Parathyroid adenoma (tissue), 2 donors: ENCODE results near the gene IL1RN.

ENCODE experiments used
- H2AFZ ChIP-seq: fragments of 300-600 bp; sonication (generic); one replicate; pipeline ENCODE4 v1.7.0; 2017; ENCODE audit warnings: antibody characterized with exemption, mild to moderate bottlenecking
- H3K27ac ChIP-seq: fragments of 300-600 bp; sonication (generic); one replicate; pipeline ENCODE4 v1.7.0; 2017
- H3K27me3 ChIP-seq: fragments of 300-600 bp; sonication (generic); one replicate; pipeline ENCODE4 v1.7.0; 2017; ENCODE audit warnings: low read length; ENCODE audit not compliant: control insufficient read depth, insufficient read depth
- H3K36me3 ChIP-seq: fragments of 300-600 bp; sonication (generic); one replicate; pipeline ENCODE4 v1.7.0; 2017; ENCODE audit warnings: low read length; ENCODE audit not compliant: control insufficient read depth, insufficient read depth
- H3K4me1 ChIP-seq: fragments of 300-600 bp; sonication (generic); one replicate; pipeline ENCODE4 v1.7.0; 2017; ENCODE audit warnings: control low read depth
- H3K4me2 ChIP-seq: fragments of 300-600 bp; sonication (generic); one replicate; pipeline ENCODE4 v1.7.0; 2017; ENCODE audit warnings: low read length
- H3K4me3 ChIP-seq: fragments of 300-600 bp; sonication (generic); one replicate; pipeline ENCODE4 v1.7.0; 2017; ENCODE audit warnings: low read depth, low read length
- H3K79me2 ChIP-seq: fragments of 300-600 bp; sonication (generic); one replicate; pipeline ENCODE4 v1.7.0; 2017; ENCODE audit warnings: control low read depth
- H3K9ac ChIP-seq: fragments of 300-600 bp; sonication (generic); one replicate; pipeline ENCODE4 v1.7.0; 2017; ENCODE audit warnings: mild to moderate bottlenecking
- H3K9me3 ChIP-seq: fragments of 300-600 bp; sonication (generic); one replicate; pipeline ENCODE4 v1.7.0; 2017; ENCODE audit warnings: low read length; ENCODE audit not compliant: control insufficient read depth
- CTCF ChIP-seq: fragments of 300-600 bp; sonication (generic); IDR thresholded peaks from one replicate; pipeline ENCODE4 v1.7.0; 2017; ENCODE audit warnings: antibody characterized with exemption, mild to moderate bottlenecking
- donor health status: primary hyperparathyroidism.

Gene IL1RN

GRCh38 chr2:113181258-113182051 lies 54.1 kb downstream of the IL1RN start:
- H3K27ac ChIP-seq: no peak overlapping the region
- no peak overlapping the region for H2AFZ ChIP-seq
- H3K4me1 ChIP-seq: peaks cover 23% of the 10 kb centered on the region
- no peaks in the 10 kb centered on the region for H3K9me3 ChIP-seq
- H3K4me2 ChIP-seq: no peak overlapping the region
- no peaks in the 10 kb centered on the region for H3K36me3 ChIP-seq
- H3K27me3 ChIP-seq: no peaks in the 10 kb centered on the region
- no peak overlapping the region for H3K4me3 ChIP-seq
- no peaks in the 10 kb centered on the region for H3K79me2 ChIP-seq
- no peak for TF ChIP-seq CTCF
- H3K9ac ChIP-seq: no peak overlapping the region

GRCh38 chr2:113182471-113183260 lies 55.3 kb downstream of the IL1RN start:
- Histone ChIP-seq H3K27me3 (no peaks in the 10 kb centered on the region), H3K79me2 (no peaks in the 10 kb centered on the region)
- no peak for TF ChIP-seq CTCF

GRCh38 chr2:113183264-113183663 lies 55.9 kb downstream of the IL1RN start:
- Histone ChIP-seq H3K79me2 (no peaks in the 10 kb centered on the region), H3K9me3 (no peaks in the 10 kb centered on the region), H2AFZ (no peak overlapping the region), H3K4me2 (no peak overlapping the region), H3K27me3 (no peaks in the 10 kb centered on the region), H3K4me3 (no peak overlapping the region), H3K4me1 (peaks cover 15% of the 10 kb centered on the region), H3K36me3 (no peaks in the 10 kb centered on the region), H3K9ac (no peak overlapping the region), H3K27ac (no peak overlapping the region)
- no peak for TF ChIP-seq CTCF

More at GRCh38 chr2:113182471-113183260, 55.3 kb downstream of the IL1RN start:
- Histone ChIP-seq H3K27ac (no peak overlapping the region), H2AFZ (no peak overlapping the region), H3K4me2 (no peak overlapping the region), H3K9me3 (no peaks in the 10 kb centered on the region), H3K4me3 (no peak overlapping the region), H3K4me1 (peaks cover 15% of the 10 kb centered on the region), H3K9ac (no peak overlapping the region), H3K36me3 (no peaks in the 10 kb centered on the region)
